ENCODE results near the gene SLC25A48.

The SLC25A48 gene

DNA sequence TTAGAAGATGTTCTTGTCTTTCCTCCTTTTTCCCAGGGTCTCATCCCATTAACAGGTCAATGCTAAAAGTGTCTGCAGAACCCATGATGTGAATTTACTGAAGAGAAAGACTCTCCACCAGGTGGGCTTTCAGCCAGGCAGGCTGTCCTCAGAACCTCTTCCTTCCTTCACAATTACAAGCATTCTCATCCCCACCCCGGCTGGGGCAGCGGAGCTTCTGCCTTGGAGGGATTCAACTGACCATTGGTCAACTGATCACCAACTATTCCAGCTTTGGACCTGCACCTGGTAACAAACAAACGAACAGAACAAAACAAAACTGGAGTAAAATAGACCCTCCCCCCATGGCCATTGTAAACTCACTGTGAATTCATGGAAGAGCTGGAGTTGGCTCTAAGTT is 48.6 kb downstream of the SLC25A48 start:
- no peaks in the 10 kb centered on the region for H3K36me3 ChIP-seq (ENCODE audit: control insufficient read depth, low read length)
- H3K9me3 ChIP-seq (ENCODE audit: control insufficient read depth, insufficient read depth, low read length) = no peaks in the 10 kb centered on the region

DNA sequence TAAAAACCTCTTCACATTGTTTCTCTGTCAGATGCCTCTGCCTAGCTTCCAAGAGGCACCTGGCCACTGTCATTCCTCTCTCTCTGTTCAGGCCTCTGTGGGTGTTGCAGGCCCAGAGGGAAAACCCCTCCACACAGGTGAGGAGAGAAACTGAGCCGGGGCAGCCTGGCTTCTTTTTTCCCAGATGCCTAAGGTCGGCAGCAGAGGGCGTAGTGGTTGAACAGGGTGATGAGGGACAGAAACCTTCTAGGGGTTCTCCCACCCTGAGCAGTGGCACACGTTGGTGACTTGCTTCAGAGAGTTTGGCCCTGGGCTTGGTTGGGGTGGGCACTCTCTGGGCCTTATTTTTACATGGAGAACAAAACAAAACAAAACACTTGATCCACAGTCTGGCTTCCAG is 49.0 kb downstream of the SLC25A48 start:
- Histone ChIP-seq H3K4me2 (ENCODE audit: low read length) (no peak overlapping the region), H3K27me3 (ENCODE audit: control insufficient read depth, low read length) (0 out of 2 replicates have a peak, but pooled peaks cover 3% of the 10 kb centered on the region), H3K9me3 (ENCODE audit: control insufficient read depth, insufficient read depth, low read length) (no peaks in the 10 kb centered on the region), H3K79me2 (ENCODE audit: control insufficient read depth, low read length) (no peaks in the 10 kb centered on the region), H3K4me3 (ENCODE audit: low read length) (no peak overlapping the region), H3K4me1 (ENCODE audit: control insufficient read depth, low read length) (peaks cover 5% of the 10 kb centered on the region; the same call in 1 of the 2 replicates), H3K27ac (ENCODE audit: low read depth, low read length) (no peak overlapping the region), H3K36me3 (ENCODE audit: control insufficient read depth, low read length) (no peaks in the 10 kb centered on the region), H3F3A (ENCODE audit: control insufficient read depth, insufficient read depth) (no peaks in the 10 kb centered on the region), H3K9me2 (replicated peaks; ENCODE audit: control insufficient read depth, low read length) (no peaks in the 10 kb centered on the region), H4K20me1 (ENCODE audit: control insufficient read depth, insufficient read depth, low read depth, low read length) (no peaks in the 10 kb centered on the region)
- no peak for TF ChIP-seq EZH2phosphoT487 (IDR thresholded peaks at IDR 0.05; ENCODE audit: borderline replicate concordance, low read length)
- TF ChIP-seq, protein P1, sequence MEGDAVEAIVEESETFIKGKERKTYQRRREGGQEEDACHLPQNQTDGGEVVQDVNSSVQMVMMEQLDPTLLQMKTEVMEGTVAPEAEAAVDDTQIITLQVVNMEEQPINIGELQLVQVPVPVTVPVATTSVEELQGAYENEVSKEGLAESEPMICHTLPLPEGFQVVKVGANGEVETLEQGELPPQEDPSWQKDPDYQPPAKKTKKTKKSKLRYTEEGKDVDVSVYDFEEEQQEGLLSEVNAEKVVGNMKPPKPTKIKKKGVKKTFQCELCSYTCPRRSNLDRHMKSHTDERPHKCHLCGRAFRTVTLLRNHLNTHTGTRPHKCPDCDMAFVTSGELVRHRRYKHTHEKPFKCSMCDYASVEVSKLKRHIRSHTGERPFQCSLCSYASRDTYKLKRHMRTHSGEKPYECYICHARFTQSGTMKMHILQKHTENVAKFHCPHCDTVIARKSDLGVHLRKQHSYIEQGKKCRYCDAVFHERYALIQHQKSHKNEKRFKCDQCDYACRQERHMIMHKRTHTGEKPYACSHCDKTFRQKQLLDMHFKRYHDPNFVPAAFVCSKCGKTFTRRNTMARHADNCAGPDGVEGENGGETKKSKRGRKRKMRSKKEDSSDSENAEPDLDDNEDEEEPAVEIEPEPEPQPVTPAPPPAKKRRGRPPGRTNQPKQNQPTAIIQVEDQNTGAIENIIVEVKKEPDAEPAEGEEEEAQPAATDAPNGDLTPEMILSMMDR (IDR thresholded peaks at IDR 0.05; ENCODE audit: low read depth, low read length, poor library complexity, severe bottlenecking) = peak; percentile 55

More for the DNA sequence above, 48.6 kb downstream of the SLC25A48 start:
- Histone ChIP-seq H4K20me1 (ENCODE audit: control insufficient read depth, insufficient read depth, low read depth, low read length) (no peaks in the 10 kb centered on the region), H3K79me2 (ENCODE audit: control insufficient read depth, low read length) (no peaks in the 10 kb centered on the region), H3K27ac (ENCODE audit: low read depth, low read length) (no peak overlapping the region), H3F3A (ENCODE audit: control insufficient read depth, insufficient read depth) (no peaks in the 10 kb centered on the region), H3K4me1 (ENCODE audit: control insufficient read depth, low read length) (peaks cover 5% of the 10 kb centered on the region; the same call in 1 of the 2 replicates), H3K4me2 (ENCODE audit: low read length) (no peak overlapping the region), H3K4me3 (ENCODE audit: low read length) (no peak overlapping the region), H3K9me2 (replicated peaks; ENCODE audit: control insufficient read depth, low read length) (no peaks in the 10 kb centered on the region), H3K27me3 (ENCODE audit: control insufficient read depth, low read length) (0 out of 2 replicates have a peak, but pooled peaks cover 3% of the 10 kb centered on the region)
- TF ChIP-seq, protein P1 (IDR thresholded peaks at IDR 0.05; ENCODE audit: low read depth, low read length, poor library complexity, severe bottlenecking) = no peak
- no peak for TF ChIP-seq EZH2phosphoT487 (IDR thresholded peaks at IDR 0.05; ENCODE audit: borderline replicate concordance, low read length)

DNA sequence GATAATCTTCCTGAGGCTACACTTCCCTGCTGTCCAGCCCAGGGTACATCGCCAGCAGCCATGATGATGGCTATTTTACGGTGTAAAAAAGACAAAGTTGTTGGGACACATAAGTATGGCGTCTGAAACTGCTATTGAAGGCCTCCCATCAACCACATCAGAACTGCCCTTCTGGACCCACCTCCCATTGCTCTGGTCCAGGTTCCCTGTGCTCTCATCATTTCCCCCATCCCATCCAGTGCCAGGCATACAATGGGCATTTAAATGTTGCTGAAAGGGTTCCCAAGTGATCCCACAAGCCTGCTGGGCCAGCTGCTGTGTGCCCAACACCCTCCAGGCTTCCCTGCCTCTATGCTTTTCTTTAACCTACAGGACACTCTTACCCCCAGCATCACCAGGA is 50.6 kb downstream of the SLC25A48 start:
- no peaks in the 10 kb centered on the region for H4K20me1 ChIP-seq (ENCODE audit: control insufficient read depth, insufficient read depth, low read depth, low read length)
- no peaks in the 10 kb centered on the region for H3K9me3 ChIP-seq (ENCODE audit: control insufficient read depth, insufficient read depth, low read length)
- no peak for TF ChIP-seq EZH2phosphoT487 (IDR thresholded peaks at IDR 0.05; ENCODE audit: borderline replicate concordance, low read length)
- TF ChIP-seq, protein P1 (IDR thresholded peaks at IDR 0.05; ENCODE audit: low read depth, low read length, poor library complexity, severe bottlenecking) = no peak
- no peak overlapping the region for H3K4me2 ChIP-seq (ENCODE audit: low read length)
- H3K27me3 ChIP-seq (ENCODE audit: control insufficient read depth, low read length) = 0 out of 2 replicates have a peak, but pooled peaks cover 3% of the 10 kb centered on the region
- H3F3A ChIP-seq (ENCODE audit: control insufficient read depth, insufficient read depth) = no peaks in the 10 kb centered on the region
- peaks cover 5% of the 10 kb centered on the region; the same call in 1 of the 2 replicates for H3K4me1 ChIP-seq (ENCODE audit: control insufficient read depth, low read length)
- no peak overlapping the region for H3K27ac ChIP-seq (ENCODE audit: low read depth, low read length)
- no peaks in the 10 kb centered on the region for H3K79me2 ChIP-seq (ENCODE audit: control insufficient read depth, low read length)
- H3K36me3 ChIP-seq (ENCODE audit: control insufficient read depth, low read length) = no peaks in the 10 kb centered on the region
- no peak overlapping the region for H3K4me3 ChIP-seq (ENCODE audit: low read length)
- H3K9me2 ChIP-seq (replicated peaks; ENCODE audit: control insufficient read depth, low read length) = no peaks in the 10 kb centered on the region

Data from DOHH2 (cell line).